Activated CD4-positive, alpha-beta T cell treated with anti-CD3 and anti-CD28 coated beads for 24 hours (primary cell): ENCODE results near the gene HCRTR1.
"Not testable (repeated sequence)": the region's sequence is repeated elsewhere in the genome, so short reads cannot be mapped to it uniquely, and the experiment has no call there.

Source experiments
- DNase-seq, 2 donors: peaks; one replicate each; pipeline ENCODE4 v3.0.0-alpha.2; 2020; ENCODE audit warnings: low read depth in 2 of 2

The HCRTR1 gene

DNA sequence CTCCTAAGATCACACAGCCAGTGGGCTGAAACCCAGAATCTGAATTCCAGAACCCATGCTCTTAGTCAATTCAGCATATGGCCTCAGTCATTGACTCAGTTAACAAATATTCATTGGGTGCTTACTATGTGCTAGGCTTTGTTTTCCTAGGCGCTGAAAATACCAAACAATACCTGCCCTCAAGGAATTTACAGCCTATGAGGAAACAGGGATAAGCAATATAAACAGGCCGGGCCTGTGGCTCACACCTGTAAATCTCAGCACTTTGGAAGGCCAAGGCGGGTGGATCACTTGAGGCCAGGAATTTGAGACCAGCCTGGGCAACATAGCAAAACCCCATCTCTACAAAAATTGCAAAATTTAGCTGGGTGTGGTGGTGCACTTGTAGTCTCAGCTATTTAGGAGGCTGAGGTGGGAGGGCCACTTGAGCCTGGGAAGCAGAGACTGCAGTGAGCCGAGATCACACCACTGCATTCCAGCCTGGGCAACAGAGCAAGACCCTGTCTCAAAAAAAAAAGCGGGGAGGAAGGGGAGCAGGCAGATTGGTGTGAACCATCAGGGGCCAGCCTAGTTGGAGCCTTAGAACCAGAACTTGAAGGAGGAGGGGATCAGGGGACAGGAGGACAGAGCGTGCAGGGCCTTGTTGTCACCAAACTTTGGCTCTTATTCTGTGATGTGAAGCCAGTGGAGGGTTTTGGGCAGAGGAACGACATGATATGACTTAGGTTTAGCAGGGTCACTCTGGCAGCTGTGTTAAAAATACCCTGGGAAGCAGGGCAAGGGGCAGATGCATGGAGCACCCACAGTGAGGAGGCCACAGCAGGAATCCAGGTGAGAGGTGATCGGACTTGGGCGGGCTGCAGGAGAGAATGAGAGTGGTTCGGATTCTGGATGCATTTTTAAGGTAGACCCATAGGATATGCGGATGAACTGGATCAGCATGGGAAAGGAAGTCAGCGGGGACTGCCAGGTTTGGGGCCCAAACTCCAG, 35.4 kb upstream of the HCRTR1 start:
- no peak for DNase-seq

DNA sequence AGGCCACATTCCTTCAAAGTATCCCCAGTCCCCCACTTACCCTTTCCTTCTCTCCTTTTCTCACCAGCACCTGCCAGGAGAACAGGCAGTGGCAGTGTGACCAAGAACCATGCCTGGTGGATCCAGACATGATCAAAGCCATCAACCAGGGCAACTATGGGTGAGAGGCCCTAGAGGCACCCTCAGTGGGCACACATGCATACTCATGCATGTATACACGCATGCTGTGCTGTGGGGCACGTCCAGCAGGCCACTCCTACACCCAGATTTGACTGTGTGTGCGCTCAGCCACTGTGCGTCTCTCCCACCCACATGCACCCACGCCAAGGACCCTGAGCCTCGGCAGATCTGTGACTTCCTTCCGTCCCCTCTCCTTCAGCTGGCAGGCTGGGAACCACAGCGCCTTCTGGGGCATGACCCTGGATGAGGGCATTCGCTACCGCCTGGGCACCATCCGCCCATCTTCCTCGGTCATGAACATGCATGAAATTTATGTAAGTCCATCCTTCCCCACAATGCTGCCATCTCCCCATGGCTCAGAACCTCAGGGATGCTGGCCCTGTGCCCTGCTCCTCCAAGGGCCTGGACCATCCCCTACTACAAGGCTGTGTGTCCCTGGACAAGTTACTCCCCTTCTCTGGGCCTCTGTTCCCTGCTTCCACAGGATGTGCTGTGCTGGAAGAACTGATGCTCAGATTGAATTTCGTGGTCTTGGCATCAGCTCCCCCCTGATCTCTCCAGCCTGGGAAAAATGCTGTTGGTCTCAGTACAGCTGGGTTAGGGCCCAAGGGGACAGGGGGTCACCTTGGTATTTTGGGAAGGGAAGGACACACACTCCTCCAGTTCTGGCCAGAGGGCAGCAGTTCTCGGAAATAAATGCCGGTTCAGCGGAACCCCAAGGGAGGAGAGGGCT, 34.2 kb upstream of the HCRTR1 start:
- no peak for DNase-seq

DNA sequence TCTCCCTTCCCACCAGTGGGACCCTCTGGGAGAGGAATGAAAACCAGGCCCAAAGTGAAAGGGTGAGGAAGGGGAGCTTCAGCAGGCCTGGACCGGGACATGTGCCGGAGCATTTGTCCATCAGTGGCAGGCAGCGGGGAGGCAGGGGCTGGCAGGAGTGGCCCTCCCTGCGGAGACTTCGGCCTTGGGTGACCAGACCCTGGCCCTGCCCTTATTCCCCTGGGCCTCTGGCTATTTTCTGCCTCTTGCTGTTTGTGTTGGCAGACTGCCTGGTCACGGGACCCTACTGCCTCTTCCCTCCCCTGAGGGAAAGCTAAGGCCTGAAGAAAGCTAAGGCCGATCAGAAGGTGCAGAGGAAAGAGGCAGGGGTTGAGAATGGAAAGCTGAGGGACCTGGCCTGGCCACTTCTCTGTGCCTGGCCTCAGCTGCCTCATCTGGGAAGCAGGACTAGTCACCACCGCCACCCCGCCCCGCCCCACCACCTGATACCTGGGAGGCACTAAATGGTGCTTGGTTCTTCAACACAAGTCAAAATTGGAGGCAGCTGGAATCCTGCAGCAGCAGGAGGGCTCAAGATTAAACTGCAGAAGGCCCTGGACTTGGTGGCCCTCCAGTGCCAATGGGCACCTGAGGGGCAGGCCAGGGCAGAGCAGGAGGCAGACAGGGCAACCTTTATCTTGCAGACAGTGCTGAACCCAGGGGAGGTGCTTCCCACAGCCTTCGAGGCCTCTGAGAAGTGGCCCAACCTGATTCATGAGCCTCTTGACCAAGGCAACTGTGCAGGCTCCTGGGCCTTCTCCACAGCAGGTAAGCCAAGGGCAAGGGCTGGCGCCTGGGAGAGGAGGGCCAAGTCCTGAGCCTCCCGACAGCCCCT, 33.3 kb upstream of the HCRTR1 start:
- DNase-seq = no peak

DNA sequence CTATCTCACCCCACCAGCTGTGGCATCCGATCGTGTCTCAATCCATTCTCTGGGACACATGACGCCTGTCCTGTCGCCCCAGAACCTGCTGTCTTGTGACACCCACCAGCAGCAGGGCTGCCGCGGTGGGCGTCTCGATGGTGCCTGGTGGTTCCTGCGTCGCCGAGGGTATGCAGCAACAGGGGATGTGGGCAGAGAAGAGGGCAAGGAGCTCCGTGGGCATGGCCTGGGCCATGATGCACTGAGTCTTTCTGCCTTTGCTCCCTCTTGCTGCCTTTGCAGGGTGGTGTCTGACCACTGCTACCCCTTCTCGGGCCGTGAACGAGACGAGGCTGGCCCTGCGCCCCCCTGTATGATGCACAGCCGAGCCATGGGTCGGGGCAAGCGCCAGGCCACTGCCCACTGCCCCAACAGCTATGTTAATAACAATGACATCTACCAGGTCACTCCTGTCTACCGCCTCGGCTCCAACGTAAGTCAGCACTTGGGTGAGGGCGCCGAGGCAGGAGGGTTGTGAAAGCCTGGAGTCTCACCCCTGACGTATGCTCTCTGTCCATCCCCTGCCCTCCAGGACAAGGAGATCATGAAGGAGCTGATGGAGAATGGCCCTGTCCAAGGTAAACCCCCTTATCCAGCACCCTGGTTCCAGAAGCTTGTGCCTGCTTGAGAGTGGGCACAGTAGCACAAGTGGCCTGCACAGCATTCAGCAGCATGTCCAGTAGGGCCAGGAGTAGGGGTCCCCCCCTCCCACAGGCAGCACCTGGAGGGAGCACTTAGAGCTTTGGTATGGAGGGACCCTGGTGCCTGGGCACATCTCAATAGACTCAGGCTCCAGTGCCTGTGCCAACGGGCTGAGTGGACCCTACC, 32.4 kb upstream of the HCRTR1 start:
- no peak for DNase-seq

DNA sequence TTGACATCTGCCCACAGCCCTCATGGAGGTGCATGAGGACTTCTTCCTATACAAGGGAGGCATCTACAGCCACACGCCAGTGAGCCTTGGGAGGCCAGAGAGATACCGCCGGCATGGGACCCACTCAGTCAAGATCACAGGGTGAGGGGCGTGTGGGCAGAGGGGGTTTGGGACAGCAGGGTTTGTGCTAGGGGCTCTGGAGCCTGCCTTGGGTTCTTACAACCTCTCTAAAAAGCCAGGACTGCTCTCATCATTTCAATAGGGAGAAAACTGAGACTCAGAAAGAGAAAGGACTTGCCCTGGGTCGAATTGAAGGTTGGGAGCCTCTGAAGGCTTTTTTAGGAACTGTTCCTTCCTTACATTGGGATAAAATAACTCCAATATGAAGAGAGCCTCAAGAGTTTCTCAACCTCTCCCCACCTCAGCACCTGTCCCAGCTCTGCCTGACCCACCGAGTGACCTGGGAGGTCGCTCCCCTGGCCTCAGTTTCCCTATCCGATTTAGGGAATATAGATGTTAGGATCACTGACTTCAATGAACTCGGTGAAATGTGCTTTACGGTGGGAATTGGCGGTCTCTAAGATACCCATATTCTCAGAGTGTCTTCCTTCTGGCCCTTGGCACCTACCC, 31.6 kb upstream of the HCRTR1 start:
- no peak for DNase-seq

- DNase-seq = no peak
Observed at GRCh38 chr1:31586376-31587327, 30.8 kb upstream of the HCRTR1 start.

DNA sequence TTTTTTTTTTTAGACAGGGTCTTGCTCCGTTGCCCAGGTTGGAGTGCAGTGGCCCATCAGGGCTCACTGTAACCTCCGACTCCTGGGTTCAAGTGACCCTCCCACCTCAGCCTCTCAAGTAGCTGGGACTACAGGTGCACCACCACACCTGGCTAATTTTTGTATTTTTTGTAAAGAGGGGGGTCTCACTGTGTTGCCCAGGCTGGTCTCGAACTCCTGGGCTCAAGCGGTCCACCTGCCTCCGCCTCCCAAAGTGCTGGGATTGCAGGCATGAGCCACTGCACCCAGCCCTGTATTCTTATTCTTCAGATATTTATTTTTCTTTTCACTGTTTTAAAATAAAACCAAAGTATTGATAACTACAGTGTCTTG, 30.2 kb upstream of the HCRTR1 start:
- DNase-seq = not testable (repeated sequence)

DNA sequence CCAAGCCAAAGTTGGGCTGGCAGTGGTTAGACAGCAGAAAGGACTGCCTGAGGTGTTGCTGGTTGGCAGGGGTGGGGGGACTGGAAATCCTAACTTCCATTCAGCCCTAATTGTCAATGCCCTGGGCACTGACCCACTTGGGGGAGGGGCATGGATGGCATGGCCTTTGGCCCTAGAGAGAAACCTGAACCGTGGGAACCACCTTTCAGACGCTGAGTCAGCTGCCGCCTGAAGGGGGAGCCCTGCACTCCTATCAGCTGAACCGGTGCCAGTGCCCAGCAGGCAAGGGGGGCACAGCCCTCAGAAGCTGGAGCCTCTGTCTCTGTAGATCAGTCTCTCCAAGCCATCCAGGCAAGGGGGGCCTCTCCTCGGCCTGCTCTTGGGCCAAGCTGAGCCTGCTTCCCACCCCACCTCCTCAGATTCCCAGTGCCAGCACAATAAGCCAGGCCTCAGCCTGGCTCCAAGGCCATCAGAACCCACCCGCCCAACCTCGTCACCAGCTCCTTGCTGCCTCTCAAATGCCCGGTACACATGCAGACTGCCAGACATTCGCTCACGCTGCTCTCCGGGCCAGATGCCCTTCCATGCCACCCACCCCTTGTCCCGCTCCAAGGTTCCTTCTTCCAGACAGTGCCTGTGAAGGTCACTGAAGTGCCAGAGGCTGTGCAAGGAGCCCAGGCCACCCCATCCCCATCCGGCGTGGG, 29.6 kb upstream of the HCRTR1 start:
- peak; percentile 13 to 43 for DNase-seq

DNA sequence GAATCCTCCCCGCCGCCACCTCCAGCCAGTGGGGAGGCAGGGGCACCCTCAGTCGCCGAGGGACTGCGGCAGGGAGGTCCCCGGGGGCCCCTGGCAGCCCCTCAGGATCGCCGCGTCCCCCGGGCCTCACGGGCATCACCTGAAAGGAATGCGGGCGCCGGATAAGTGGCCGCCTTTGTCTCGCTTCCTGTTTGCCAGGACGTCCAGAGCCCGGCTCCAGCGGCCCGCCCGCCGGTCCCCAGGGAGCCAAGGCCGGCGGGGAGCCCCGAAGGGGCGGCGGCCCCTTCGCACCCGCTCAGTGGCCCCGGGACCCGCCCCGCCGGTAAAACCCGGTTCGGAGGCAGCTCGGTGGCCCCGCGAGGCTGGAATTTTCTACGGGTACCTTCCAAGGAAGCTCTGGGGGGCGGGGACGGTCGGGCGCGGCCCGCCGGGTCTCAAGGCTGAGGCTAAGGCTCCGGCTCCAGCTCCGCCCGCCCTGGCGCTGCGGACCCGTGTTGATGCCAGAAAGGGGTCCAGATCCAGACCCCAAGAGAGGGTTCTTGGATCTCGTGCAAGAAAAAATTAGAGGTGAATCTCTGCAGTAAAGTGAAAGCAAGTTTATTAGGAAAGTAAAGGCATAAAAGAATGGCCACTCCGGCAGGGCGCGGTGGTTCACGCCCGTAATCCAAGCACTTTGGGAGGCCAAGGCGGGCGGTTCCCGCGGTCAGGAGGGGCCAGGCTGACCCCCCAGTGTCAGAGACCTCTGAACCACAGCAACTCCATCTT, 28.6 kb upstream of the HCRTR1 start:
- DNase-seq = no peak

- DNase-seq = no peak
Observed at GRCh38 chr1:31591425-31592093, 25.9 kb upstream of the HCRTR1 start.

DNA sequence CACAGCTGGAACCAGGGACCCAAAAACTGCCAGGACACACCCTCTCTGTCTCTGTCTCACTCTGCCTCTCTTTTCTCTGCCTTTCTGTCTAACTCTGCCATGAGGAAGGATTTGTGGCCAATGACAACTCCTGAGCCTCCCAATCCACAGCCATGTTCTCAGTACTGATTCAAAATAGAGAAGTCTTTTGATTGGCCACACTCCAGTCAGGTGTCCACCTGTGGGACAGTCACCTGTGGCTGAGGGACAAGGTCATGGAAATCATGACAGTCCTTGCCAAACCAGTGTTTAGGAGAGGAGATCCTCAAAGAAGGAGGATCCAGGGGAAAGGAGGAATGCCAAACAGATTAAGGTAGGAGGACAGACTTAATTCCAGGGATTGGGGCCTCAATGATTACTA, 25.4 kb upstream of the HCRTR1 start:
- DNase-seq = no peak

- DNase-seq = no peak
Observed at GRCh38 chr1:31593136-31593665, 24.3 kb upstream of the HCRTR1 start.

DNA sequence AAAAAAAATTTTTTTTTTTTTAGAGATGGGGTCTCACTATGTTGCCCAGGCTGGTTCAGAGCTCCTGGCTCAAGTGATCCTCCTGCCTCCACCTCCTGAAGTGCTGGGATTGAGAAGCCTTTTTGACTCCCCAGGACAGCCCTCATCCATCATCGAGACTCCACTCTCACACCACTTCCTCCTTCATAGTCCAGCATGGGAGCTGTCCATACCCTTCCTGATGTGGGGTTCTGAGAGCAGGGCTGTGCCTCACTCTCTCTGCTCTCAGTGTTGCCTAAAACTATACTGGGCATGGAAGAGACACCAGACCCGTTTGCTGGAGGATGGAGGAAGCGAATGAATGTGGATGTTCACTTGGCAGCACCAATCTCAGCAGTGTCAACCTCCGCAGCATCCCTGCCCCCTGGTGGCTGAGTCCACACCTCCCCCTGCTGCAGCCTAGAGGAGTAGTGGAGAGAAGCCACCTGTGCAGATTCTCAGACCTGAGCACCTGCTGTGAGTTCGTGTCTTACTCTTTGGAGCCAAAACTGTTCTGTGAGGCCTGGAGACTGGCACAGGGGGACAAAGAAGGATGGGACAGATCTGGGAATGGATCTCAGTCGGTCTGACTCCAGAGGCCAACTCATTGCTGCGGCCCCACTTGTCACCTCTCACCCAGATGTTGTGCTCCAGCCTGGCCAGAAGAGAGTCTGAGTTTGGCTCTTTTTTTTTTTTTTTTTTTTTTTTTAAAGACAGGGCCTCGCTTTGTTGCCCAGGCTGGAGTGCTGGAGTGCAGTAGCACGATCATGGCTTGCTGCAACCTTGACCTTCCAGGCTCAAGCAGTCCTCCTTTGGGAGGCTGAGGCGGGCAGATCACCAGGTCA, 23.5 kb upstream of the HCRTR1 start:
- DNase-seq = peak; percentile 60 to 64

- no peak for DNase-seq
Observed at GRCh38 chr1:31595836-31596736, 21.4 kb upstream of the HCRTR1 start.

- DNase-seq = no peak
Observed at GRCh38 chr1:31596737-31597097, 20.8 kb upstream of the HCRTR1 start.
